Prostate gland (tissue), 2 donors: ENCODE measurements around the gene SLC43A3. TPM values are rescaled to one million over a fixed set of nuclear protein-coding genes. Genes with fewer than 3 reads are reported as not detected.

Experiments used
- DNase-seq: peaks from one replicate; pipeline ENCODE4 v3.0.0-alpha.2; 2019; ENCODE audit warnings: low spot score
- H3K27ac ChIP-seq, 2 donors: fragments of 200-600 bp; sonication (generic); 2 replicates each; pipeline ENCODE4 v1.5.1; 2017 to 2019
- H3K27me3 ChIP-seq: fragments of 200-600 bp; sonication (generic); replicated peaks from 2 replicates; pipeline ENCODE4 v1.5.1; 2019; ENCODE audit not compliant: insufficient read depth
- H3K36me3 ChIP-seq, 2 donors: fragments of 200-600 bp; sonication (generic); 1 replicate in 1 of 2; 2 replicates in 1 of 2; pipeline versions ENCODE4 v1.5.1 to v1.8.1; 2017 to 2019
- H3K4me1 ChIP-seq: fragments of 200-600 bp; sonication (generic); replicated peaks from 2 replicates; pipeline ENCODE4 v1.5.1; 2019
- H3K4me3 ChIP-seq, 2 donors: fragments of 200-600 bp; sonication (generic); 2 replicates each; pipeline ENCODE4 v1.5.1; 2017 to 2019
- H3K9me3 ChIP-seq: fragments of 200-600 bp; sonication (generic); 2 replicates; pipeline ENCODE4 v1.5.1; 2017
- POLR2A ChIP-seq: fragments of 450-650 bp; IDR thresholded peaks from one replicate; pipeline ENCODE4 v1.6.1; 2016; ENCODE audit warnings: antibody characterized with exemption, mild to moderate bottlenecking
- POLR2AphosphoS5 ChIP-seq: sonication (generic); formaldehyde crosslinking; IDR thresholded peaks from one replicate; pipeline ENCODE4 v1.6.1; 2017; ENCODE audit warnings: antibody characterized with exemption
- WGBS: methylation state at CpG from one replicate; pipeline ENCODE4 v1.1.5; 2018; 5-methylcytosine and 5-hydroxymethylcytosine counted together
- intact Hi-C: fragments of 100-400 bp; cut with DNase I; formaldehyde crosslinking; loops from one replicate; pipeline ENCODE4 v1.14.2; 2022
- total RNA-seq, 2 donors: library from RNA; depleted of rRNA; stranded (reverse); fragments of >200 nt; gene quantifications; one replicate each; pipeline ENCODE4 v1.1.0, GENCODE V29; 2016
- TF ChIP-seq, protein P1 (sequence below), 4 experiments: fragments of 200-600 bp in 2 of 4; fragments of 450-650 bp in 2 of 4; sonication (generic) in 2 of 4; IDR thresholded peaks; 1 replicate in 3 of 4; 2 replicates in 1 of 4; pipeline ENCODE4 v1.5.1; 2016 to 2019; ENCODE audit warnings: antibody characterized with exemption in 4 of 4, mild to moderate bottlenecking in 2 of 4, moderate library complexity in 2 of 4

SLC43A3 gene
- total RNA-seq, 2 donors from 2014 or later = 23.3 to 39.8 TPM

DNA sequence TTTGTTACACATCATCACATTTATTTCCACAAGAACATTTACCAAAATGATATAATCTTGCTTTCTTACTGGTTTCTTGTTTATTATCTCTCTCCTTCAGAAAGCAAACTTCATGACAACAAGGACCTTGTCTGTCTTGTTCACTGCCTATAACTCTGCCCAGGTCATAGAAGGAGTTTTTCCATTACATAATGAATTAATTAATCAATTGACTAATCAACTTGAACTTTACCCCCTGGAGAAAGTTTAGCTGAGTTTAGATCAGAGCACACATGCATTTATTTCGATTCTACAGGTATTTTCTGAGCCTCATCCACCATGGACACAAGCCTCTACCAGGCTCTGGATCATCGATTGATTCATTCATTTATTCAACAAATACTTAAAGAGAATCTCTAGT is 30.2 kb downstream of the SLC43A3 start:
- Histone ChIP-seq H3K9me3 (no peaks in the 10 kb centered on the region), H3K36me3 (no peaks in the 10 kb centered on the region), H3K4me1 (no peaks in the 10 kb centered on the region), H3K27me3 (no peaks in the 10 kb centered on the region), H3K4me3 (no peak overlapping the region), H3K27ac (no peak overlapping the region)
- intact Hi-C loops = no loop called here
- DNase-seq = no peak
- TF ChIP-seq POLR2AphosphoS5 = no peak
- no peak for TF ChIP-seq POLR2A
- TF ChIP-seq, protein P1, sequence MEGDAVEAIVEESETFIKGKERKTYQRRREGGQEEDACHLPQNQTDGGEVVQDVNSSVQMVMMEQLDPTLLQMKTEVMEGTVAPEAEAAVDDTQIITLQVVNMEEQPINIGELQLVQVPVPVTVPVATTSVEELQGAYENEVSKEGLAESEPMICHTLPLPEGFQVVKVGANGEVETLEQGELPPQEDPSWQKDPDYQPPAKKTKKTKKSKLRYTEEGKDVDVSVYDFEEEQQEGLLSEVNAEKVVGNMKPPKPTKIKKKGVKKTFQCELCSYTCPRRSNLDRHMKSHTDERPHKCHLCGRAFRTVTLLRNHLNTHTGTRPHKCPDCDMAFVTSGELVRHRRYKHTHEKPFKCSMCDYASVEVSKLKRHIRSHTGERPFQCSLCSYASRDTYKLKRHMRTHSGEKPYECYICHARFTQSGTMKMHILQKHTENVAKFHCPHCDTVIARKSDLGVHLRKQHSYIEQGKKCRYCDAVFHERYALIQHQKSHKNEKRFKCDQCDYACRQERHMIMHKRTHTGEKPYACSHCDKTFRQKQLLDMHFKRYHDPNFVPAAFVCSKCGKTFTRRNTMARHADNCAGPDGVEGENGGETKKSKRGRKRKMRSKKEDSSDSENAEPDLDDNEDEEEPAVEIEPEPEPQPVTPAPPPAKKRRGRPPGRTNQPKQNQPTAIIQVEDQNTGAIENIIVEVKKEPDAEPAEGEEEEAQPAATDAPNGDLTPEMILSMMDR (IDR thresholded peaks at IDR 0.05) = no peak
- WGBS = 80% methylated on average over 2 of the region's 2 CpGs

DNA sequence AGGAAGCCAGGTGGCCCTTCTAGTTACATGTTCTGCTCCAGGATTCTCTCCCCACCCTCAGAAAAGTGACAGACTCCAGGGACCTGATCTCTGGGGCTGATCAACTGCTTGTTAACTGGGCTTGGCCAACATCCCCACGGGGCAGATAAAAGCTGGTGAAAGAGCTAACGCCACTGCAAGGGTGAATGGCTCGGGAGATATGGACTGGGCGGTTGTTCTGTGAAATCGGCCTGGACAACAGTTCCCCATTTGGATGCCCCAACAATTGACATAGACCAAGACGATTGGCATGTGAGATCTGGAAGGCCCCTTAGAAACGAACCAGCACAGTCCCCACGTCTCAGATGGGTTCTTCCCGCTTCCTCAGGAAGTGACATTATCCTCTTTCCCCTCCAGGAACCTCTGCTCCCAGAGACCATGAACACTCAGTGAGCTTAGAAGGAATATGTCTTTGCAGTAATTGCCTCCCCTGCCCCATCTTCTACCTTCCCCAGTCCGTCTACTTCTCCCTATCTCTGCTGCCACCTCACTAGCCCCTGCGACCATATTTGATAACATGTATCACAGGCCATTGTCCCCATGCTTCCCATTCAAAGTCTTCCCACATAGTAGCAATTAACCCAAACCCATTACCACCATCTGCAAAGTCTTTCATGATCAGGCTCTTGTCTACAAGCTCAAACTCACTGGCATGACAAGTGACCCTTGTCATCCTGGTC is 30.9 kb downstream of the SLC43A3 start:
- no peak for DNase-seq
- H3K9me3 ChIP-seq = no peaks in the 10 kb centered on the region
- H3K4me3 ChIP-seq = no peak overlapping the region
- TF ChIP-seq POLR2AphosphoS5 (no peak), POLR2A (no peak)
- TF ChIP-seq, protein P1 (IDR thresholded peaks at IDR 0.05) = no peak
- H3K4me1 ChIP-seq = no peaks in the 10 kb centered on the region
- H3K36me3 ChIP-seq = no peaks in the 10 kb centered on the region
- intact Hi-C loops = no loop called here
- 76% methylated on average over 10 of the region's 11 CpGs for WGBS
- H3K27ac ChIP-seq = no peak overlapping the region
- no peaks in the 10 kb centered on the region for H3K27me3 ChIP-seq

DNA sequence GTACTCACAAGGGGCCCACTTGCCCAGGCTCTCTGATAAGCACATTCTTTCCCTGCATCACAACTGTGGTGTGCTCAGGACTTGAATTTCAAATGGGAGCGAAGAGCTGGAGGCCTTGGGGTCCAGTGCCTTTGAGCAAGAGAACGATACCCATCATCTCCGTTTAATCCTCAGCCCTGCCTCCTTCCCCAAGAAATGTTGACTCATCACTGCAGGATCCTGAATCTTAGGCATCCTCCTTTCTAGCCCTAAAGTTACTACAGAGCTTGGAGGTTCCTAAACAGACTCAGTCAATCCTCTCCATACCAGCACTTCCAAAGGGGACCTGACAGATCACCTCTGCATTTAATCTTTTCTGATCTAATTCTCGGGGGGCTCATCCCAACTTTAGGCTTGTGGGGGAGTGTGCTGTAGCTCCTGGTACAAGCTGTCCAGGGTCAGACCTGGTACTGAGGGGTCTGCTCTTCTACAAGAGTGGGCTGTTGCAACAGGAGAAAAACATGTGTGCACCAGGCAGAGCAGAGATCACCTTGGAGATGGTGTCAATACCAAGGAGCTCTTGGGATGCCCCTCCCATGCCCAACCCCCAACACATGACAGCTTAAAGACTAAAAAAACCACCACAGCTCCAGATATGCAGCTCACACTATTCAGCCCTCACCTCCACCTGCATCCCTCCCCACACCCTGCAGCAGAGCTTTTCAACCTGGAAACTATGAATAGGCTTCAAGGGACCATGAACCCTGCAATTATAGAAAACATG is 32.5 kb downstream of the SLC43A3 start:
- WGBS = 71% methylated on average over 4 of the region's 4 CpGs
- Histone ChIP-seq H3K4me1 (no peaks in the 10 kb centered on the region), H3K4me3 (no peak overlapping the region), H3K9me3 (no peaks in the 10 kb centered on the region), H3K27me3 (no peaks in the 10 kb centered on the region), H3K36me3 (no peaks in the 10 kb centered on the region), H3K27ac (no peak overlapping the region)
- TF ChIP-seq, protein P1 (IDR thresholded peaks at IDR 0.05) = no peak
- no peak for TF ChIP-seq POLR2A
- TF ChIP-seq POLR2AphosphoS5 = no peak
- intact Hi-C loops = no loop called here
- DNase-seq = no peak

DNA sequence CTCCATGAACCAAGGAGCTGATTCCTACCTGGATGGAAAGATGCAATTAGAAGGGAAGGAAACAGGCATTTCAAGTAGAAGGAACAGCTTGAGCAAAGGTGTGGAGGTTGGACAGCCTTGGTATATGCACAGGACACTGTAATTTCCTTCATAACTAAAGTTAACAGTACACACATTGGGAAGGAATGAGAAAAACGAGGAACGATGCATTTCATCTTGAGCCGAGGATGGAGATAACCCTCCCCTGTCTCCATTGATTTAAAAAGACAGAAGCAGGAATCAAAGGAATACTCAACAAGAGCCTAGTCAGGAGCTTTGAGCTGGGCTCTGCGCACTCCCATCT is 34.2 kb downstream of the SLC43A3 start:
- no peaks in the 10 kb centered on the region for H3K4me1 ChIP-seq
- intact Hi-C loops = no loop called here
- TF ChIP-seq POLR2A (no peak), POLR2AphosphoS5 (no peak)
- TF ChIP-seq, protein P1 (IDR thresholded peaks at IDR 0.05) = no peak
- no peaks in the 10 kb centered on the region for H3K36me3 ChIP-seq
- DNase-seq = no peak
- no peak overlapping the region for H3K4me3 ChIP-seq
- H3K27ac ChIP-seq = no peak overlapping the region
- no peaks in the 10 kb centered on the region for H3K9me3 ChIP-seq
- no peaks in the 10 kb centered on the region for H3K27me3 ChIP-seq
- 93% methylated on average over 4 of the region's 4 CpGs for WGBS
